Endothelial cell of umbilical vein (primary cell): ENCODE measurements around the gene SYNJ1. TPM values are rescaled to one million over a fixed set of nuclear protein-coding genes. Genes with fewer than 3 reads are reported as not detected.

Experiments
- BruUV-seq: library from RNA; stranded (reverse); fragments of 400-500 nt; replicated peaks from 2 replicates; lab custom pipeline; 2021; lab: Mats Ljungman, UMichigan
- CTCF ChIA-PET: fragments of 300-600, 350-600 bp; sonication (Branson Sonifier 250); formaldehyde crosslinking; loops from one replicate; lab custom pipeline; 2021; ENCODE audit warnings: antibody characterized with exemption, inconsistent platforms; lab: Charles Lee
- POLR2A ChIA-PET: fragments of 300-600, 350-600 bp; sonication (Branson Sonifier 250); formaldehyde crosslinking; loops from one replicate; lab custom pipeline; 2021; ENCODE audit warnings: antibody characterized with exemption, inconsistent platforms; lab: Charles Lee
- DNase-seq: peaks from one replicate; pipeline ENCODE4 v3.0.0-alpha.2; 2011; ENCODE audit warnings: low read depth, low spot score
- FAIRE-seq: peaks from 2 replicates; lab custom pipeline; 2011; peaks lifted over from hg19 to GRCh38; lab: Jason Lieb, UNC
- H2AFZ ChIP-seq: 2 replicates; pipeline ENCODE4 v1.6.0; 2012; ENCODE audit warnings: low read depth, low read length, control low read depth, inconsistent platforms
- H3K27ac ChIP-seq: 2 replicates; pipeline ENCODE4 v1.5.1; 2011; ENCODE audit warnings: low read depth, mild to moderate bottlenecking, control low read depth, low read length, moderate library complexity; ENCODE audit not compliant: insufficient read depth
- H3K27me3 ChIP-seq, 2 experiments: 2 replicates each; pipeline versions ENCODE4 v1.6.0 to v1.6.1; 2011; ENCODE audit warnings: low read length in 2 of 2, mixed read lengths in 1 of 2; ENCODE audit not compliant: control insufficient read depth in 2 of 2, insufficient read depth in 2 of 2
- H3K36me3 ChIP-seq, 2 experiments: 2 replicates in 1 of 2; 3 replicates in 1 of 2; pipeline ENCODE4 v1.5.1; 2011; ENCODE audit warnings: low read length in 2 of 2, mild to moderate bottlenecking in 1 of 2, moderate library complexity in 1 of 2; ENCODE audit not compliant: control insufficient read depth in 2 of 2, insufficient read depth in 2 of 2; ENCODE audit errors: extremely low read depth in 1 of 2
- H3K4me1 ChIP-seq: 3 replicates; pipeline ENCODE4 v1.5.1; 2011; ENCODE audit warnings: mild to moderate bottlenecking, low read length; ENCODE audit not compliant: control insufficient read depth, insufficient read depth; ENCODE audit errors: extremely low read depth
- H3K4me2 ChIP-seq: 2 replicates; pipeline ENCODE4 v1.6.1; 2011; ENCODE audit warnings: low read length, control low read depth, mixed read lengths; ENCODE audit not compliant: insufficient read depth
- H3K4me3 ChIP-seq, 3 experiments: fragments of 200-600 bp in 1 of 3; sonication (generic), shearing (Covaris generic) in 1 of 3; replicated peaks in 1 of 3; 2 replicates each; pipeline ENCODE4 v1.5.1; 2011 to 2016; ENCODE audit warnings: control low read depth in 3 of 3, low read length in 3 of 3, mild to moderate bottlenecking in 2 of 3, inconsistent platforms in 1 of 3, low read depth in 1 of 3, moderate library complexity in 1 of 3; ENCODE audit not compliant: insufficient read depth in 1 of 3
- H3K79me2 ChIP-seq: 2 replicates; pipeline ENCODE4 v1.6.0; 2012; ENCODE audit warnings: low read length, inconsistent platforms; ENCODE audit not compliant: control insufficient read depth, insufficient read depth
- H3K9ac ChIP-seq: replicated peaks from 2 replicates; pipeline ENCODE3; 2011; ENCODE audit warnings: low read length, control low read depth; ENCODE audit not compliant: insufficient read depth; ENCODE audit errors: extremely low read depth
- H3K9me1 ChIP-seq: replicated peaks from 3 replicates; pipeline ENCODE4 v1.6.0; 2011; ENCODE audit warnings: mild to moderate bottlenecking, low read length; ENCODE audit not compliant: control insufficient read depth, insufficient read depth; ENCODE audit errors: extremely low read depth
- H3K9me3 ChIP-seq: replicated peaks from 2 replicates; pipeline ENCODE4 v1.5.1; 2012; ENCODE audit warnings: low read length, inconsistent platforms; ENCODE audit not compliant: control insufficient read depth, insufficient read depth
- H4K20me1 ChIP-seq: replicated peaks from 2 replicates; pipeline ENCODE3; 2011; ENCODE audit warnings: mild to moderate bottlenecking, low read length; ENCODE audit not compliant: control insufficient read depth, insufficient read depth; ENCODE audit errors: extremely low read depth
- EZH2 ChIP-seq: IDR thresholded peaks from 2 replicates; pipeline ENCODE4 v1.6.1; 2012; ENCODE audit warnings: borderline replicate concordance, low read depth, mild to moderate bottlenecking, moderate library complexity, low read length, inconsistent platforms; ENCODE audit not compliant: severe bottlenecking
- FOS ChIP-seq: IDR thresholded peaks from 2 replicates; pipeline ENCODE4 v1.6.1; 2011; ENCODE audit warnings: mild to moderate bottlenecking, low read length, moderate library complexity, borderline replicate concordance; ENCODE audit not compliant: insufficient read depth
- GATA2 ChIP-seq: IDR thresholded peaks from 2 replicates; pipeline ENCODE4 v1.7.0; 2011; ENCODE audit warnings: low read depth, mild to moderate bottlenecking, moderate library complexity, mixed read lengths, low read length; ENCODE audit not compliant: insufficient read length, insufficient read depth
- JUN ChIP-seq: IDR thresholded peaks from 2 replicates; pipeline ENCODE4 v1.6.1; 2011; ENCODE audit warnings: borderline replicate concordance, low read depth; ENCODE audit not compliant: insufficient read length, insufficient read depth
- MYC ChIP-seq: IDR thresholded peaks from one replicate; pipeline ENCODE4 v1.6.1; 2011; ENCODE audit warnings: mild to moderate bottlenecking, low read depth, low read length
- POLR2A ChIP-seq: IDR thresholded peaks from 2 replicates; pipeline ENCODE4 v1.6.1; 2012; ENCODE audit warnings: low read depth, mild to moderate bottlenecking, control low read depth, low read length
- POLR2AphosphoS5 ChIP-seq: IDR thresholded peaks from 2 replicates; pipeline ENCODE4 v1.6.1; 2012; ENCODE audit warnings: low read depth, mild to moderate bottlenecking, control low read depth, low read length, moderate library complexity; ENCODE audit not compliant: insufficient read depth
- dilution Hi-C: fragments of 300-500 bp; cut with MboI; formaldehyde crosslinking; loops from one replicate; pipeline ENCODE4 v1.15.0; 2019; ENCODE audit warnings: low sequenced_read_pairs; ENCODE audit not compliant: extremely low pct_ligation_motif_present
- intact Hi-C: fragments of 100-400 bp; cut with micrococcal nuclease; formaldehyde crosslinking; loops from one replicate; pipeline ENCODE4 v1.10.0; 2022
- polyA plus RNA-seq, 4 experiments: library from polyadenylated mRNA; depleted of rRNA in 3 of 4; stranded (reverse) in 3 of 4; unstranded in 1 of 4; fragments of >200 nt; gene quantifications; 2 replicates each; pipeline versions ENCODE4 v1.2.1 to v1.2.3, GENCODE V29; 2011 to 2012; ENCODE audit warnings: missing spikeins in 1 of 4
- total RNA-seq: library from RNA; stranded (reverse); gene quantifications from 2 replicates; pipeline ENCODE4 v1.2.3, GENCODE V29; 2021
- TF ChIP-seq, protein P1 (sequence below), 2 donors: IDR thresholded peaks; 1 replicate in 1 of 2; 2 replicates in 1 of 2; pipeline ENCODE4 v1.5.1; 2011; ENCODE audit warnings: low read length in 2 of 2, mild to moderate bottlenecking in 2 of 2, moderate library complexity in 2 of 2, control low read depth in 1 of 2, inconsistent platforms in 1 of 2, low read depth in 1 of 2; ENCODE audit not compliant: insufficient read depth in 1 of 2; ENCODE audit errors: extremely low read depth in 1 of 2
- TF ChIP-seq, protein P2 (sequence below): IDR thresholded peaks from 2 replicates; pipeline ENCODE4 v1.6.1; 2011; ENCODE audit not compliant: insufficient read depth, insufficient read length

Gene SYNJ1
- total and polyA plus RNA-seq, 2 donors (not counting 3 experiments of a cell fraction or from before 2014, with no cell fraction given): 5.9 to 17.0 TPM

- intact Hi-C loops (no loop called here), dilution Hi-C loops (no loop called here)
- no peak for DNase-seq
- Histone ChIP-seq H3K4me2 (no peak overlapping the region), H3K9me1 (no peaks in the 10 kb centered on the region), H2AFZ (no peak overlapping the region), H3K27me3 (peaks cover 4 to 7% of the 10 kb centered on the region in 2 experiments), H3K4me3 (no peak overlapping the region), H3K9ac (no peak overlapping the region), H3K27ac (no peak overlapping the region), H3K9me3 (no peaks in the 10 kb centered on the region), H4K20me1 (no peaks in the 10 kb centered on the region), H3K79me2 (no peaks in the 10 kb centered on the region), H3K36me3 (no peaks in the 10 kb centered on the region), H3K4me1 (no peaks in the 10 kb centered on the region)
- ChIA-PET CTCF (interaction anchor here (0.9 to 1.1 kb wide), 2 partner anchors 12 to 181 kb away, joined by 3 read pairs; no protein-coding TSS in a partner anchor), POLR2A (no interaction called here)
- no peak for FAIRE-seq
- TF ChIP-seq MYC (no peak), JUN (no peak)
- BruUV-seq: no TSS peak
Measured at GRCh38 chr21:32584472-32584871, 143.3 kb downstream of the SYNJ1 start.

DNA sequence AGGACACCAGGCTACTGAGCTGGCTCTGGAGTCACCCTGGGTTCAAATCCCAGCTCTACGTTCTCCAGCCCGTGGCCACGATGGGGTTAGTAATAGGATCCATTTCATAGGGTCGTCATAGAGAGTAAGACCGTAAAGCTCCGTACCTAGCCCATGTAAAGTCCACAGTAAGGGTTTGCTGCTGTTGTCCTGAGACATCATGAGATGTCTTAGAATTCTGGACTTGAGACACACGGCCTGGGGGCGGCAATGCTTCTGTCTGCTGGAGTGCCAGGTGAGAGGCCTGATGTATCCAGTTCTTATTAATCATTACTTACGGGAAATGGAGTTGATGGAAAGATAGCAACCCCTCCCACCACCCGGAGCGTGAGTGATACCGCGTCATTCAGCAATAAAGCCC lies 146.1 kb downstream of the SYNJ1 start:
- Histone ChIP-seq H3K9ac (no peak overlapping the region), H3K4me1 (no peaks in the 10 kb centered on the region), H3K4me3 (no peak overlapping the region), H3K79me2 (no peaks in the 10 kb centered on the region), H3K4me2 (no peak overlapping the region), H3K9me1 (no peaks in the 10 kb centered on the region), H3K27ac (no peak overlapping the region), H3K9me3 (no peaks in the 10 kb centered on the region), H3K27me3 (peaks cover 5 to 13% of the 10 kb centered on the region in 2 experiments), H2AFZ (no peak overlapping the region), H4K20me1 (no peaks in the 10 kb centered on the region), H3K36me3 (no peaks in the 10 kb centered on the region)
- DNase-seq: no peak
- POLR2A ChIA-PET: no interaction called here
- no peak for FAIRE-seq
- dilution Hi-C loops (no loop called here), intact Hi-C loops (no loop called here)
- TF ChIP-seq FOS: no peak
- TF ChIP-seq, protein P1, sequence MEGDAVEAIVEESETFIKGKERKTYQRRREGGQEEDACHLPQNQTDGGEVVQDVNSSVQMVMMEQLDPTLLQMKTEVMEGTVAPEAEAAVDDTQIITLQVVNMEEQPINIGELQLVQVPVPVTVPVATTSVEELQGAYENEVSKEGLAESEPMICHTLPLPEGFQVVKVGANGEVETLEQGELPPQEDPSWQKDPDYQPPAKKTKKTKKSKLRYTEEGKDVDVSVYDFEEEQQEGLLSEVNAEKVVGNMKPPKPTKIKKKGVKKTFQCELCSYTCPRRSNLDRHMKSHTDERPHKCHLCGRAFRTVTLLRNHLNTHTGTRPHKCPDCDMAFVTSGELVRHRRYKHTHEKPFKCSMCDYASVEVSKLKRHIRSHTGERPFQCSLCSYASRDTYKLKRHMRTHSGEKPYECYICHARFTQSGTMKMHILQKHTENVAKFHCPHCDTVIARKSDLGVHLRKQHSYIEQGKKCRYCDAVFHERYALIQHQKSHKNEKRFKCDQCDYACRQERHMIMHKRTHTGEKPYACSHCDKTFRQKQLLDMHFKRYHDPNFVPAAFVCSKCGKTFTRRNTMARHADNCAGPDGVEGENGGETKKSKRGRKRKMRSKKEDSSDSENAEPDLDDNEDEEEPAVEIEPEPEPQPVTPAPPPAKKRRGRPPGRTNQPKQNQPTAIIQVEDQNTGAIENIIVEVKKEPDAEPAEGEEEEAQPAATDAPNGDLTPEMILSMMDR (IDR thresholded peaks at IDR 0.05; ENCODE audit: extremely low read depth in 1 of 2, insufficient read depth in 1 of 2, low read depth in 1 of 2, low read length in 2 of 2): no peak
- no peak for TF ChIP-seq POLR2A
- TF ChIP-seq JUN: no peak
- TF ChIP-seq POLR2AphosphoS5: no peak
- no peak for TF ChIP-seq EZH2
- no peak for TF ChIP-seq MYC
- TF ChIP-seq GATA2: no peak
- TF ChIP-seq, protein P2, sequence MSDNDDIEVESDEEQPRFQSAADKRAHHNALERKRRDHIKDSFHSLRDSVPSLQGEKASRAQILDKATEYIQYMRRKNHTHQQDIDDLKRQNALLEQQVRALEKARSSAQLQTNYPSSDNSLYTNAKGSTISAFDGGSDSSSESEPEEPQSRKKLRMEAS: no peak
- CTCF ChIA-PET: interaction anchor here (0.9 to 1.8 kb wide), 5 partner anchors 9 to 180 kb away, joined by 3 to 9 read pairs (median 4); no protein-coding TSS in a partner anchor
- BruUV-seq: no TSS peak
